ACC112 (cell line): ENCODE data around the gene NPAS2.

Experiments
- H2AFZ ChIP-seq: fragments of 200-600 bp; sonication (generic); one replicate; pipeline ENCODE4 v1.6.0; 2017; ENCODE audit warnings: antibody characterized with exemption, low read length; ENCODE audit not compliant: unreplicated experiment
- H3K27ac ChIP-seq: fragments of 200-600 bp; sonication (generic); 2 replicates; pipeline ENCODE4 v1.5.1; 2014; ENCODE audit warnings: low read depth, mild to moderate bottlenecking, antibody characterized with exemption, low read length, moderate library complexity
- H3K27me3 ChIP-seq: fragments of 200-600 bp; sonication (generic); 2 replicates; pipeline ENCODE4 v1.6.1; 2014; ENCODE audit warnings: mild to moderate bottlenecking, antibody characterized with exemption, low read length, moderate library complexity, mixed read lengths; ENCODE audit not compliant: insufficient read depth
- H3K36me3 ChIP-seq: fragments of 200-600 bp; sonication (generic); 2 replicates; pipeline ENCODE4 v1.6.1; 2016; ENCODE audit warnings: mild to moderate bottlenecking, antibody characterized with exemption, low read length, moderate library complexity, mixed read lengths; ENCODE audit not compliant: insufficient read depth
- H3K4me1 ChIP-seq: fragments of 200-600 bp; sonication (generic); one replicate; pipeline ENCODE4 v1.6.1; 2016; ENCODE audit warnings: low read length, mixed read lengths; ENCODE audit not compliant: insufficient read depth, unreplicated experiment, control insufficient read depth
- H3K4me3 ChIP-seq: fragments of 200-600 bp; sonication (generic); 2 replicates; pipeline ENCODE4 v1.5.1; 2014; ENCODE audit warnings: mild to moderate bottlenecking, low read depth, low read length
- H3K79me2 ChIP-seq: fragments of 200-600 bp; sonication (generic); one replicate; pipeline ENCODE4 v1.6.0; 2016; ENCODE audit warnings: low read length; ENCODE audit not compliant: control insufficient read depth, unreplicated experiment, insufficient read depth

NPAS2 gene

GRCh38 chr2:100812116-100812515 is 7.8 kb upstream of the NPAS2 start:
- H2AFZ ChIP-seq = no peak overlapping the region

GRCh38 chr2:100812573-100812972 is 7.4 kb upstream of the NPAS2 start:
- peaks cover 15% of the 10 kb centered on the region for H3K4me1 ChIP-seq
- H3K4me3 ChIP-seq = no peak overlapping the region
- no peaks in the 10 kb centered on the region for H3K36me3 ChIP-seq
- no peak overlapping the region for H2AFZ ChIP-seq
- no peak overlapping the region for H3K27ac ChIP-seq
- no peaks in the 10 kb centered on the region; the same call in 1 of the 2 replicates for H3K27me3 ChIP-seq
- H3K79me2 ChIP-seq = no peaks in the 10 kb centered on the region

More at GRCh38 chr2:100812116-100812515, 7.8 kb upstream of the NPAS2 start:
- peaks cover 11% of the 10 kb centered on the region for H3K4me1 ChIP-seq
- H3K36me3 ChIP-seq = no peaks in the 10 kb centered on the region
- no peaks in the 10 kb centered on the region for H3K79me2 ChIP-seq
- no peak overlapping the region for H3K27ac ChIP-seq
- H3K4me3 ChIP-seq = no peak overlapping the region
- no peaks in the 10 kb centered on the region; the same call in 1 of the 2 replicates for H3K27me3 ChIP-seq

GRCh38 chr2:100813527-100813926 is 6.4 kb upstream of the NPAS2 start:
- Histone ChIP-seq H3K27ac (no peak overlapping the region; the same call in 1 of the 2 replicates), H3K4me1 (peaks cover 22% of the 10 kb centered on the region), H3K27me3 (no peaks in the 10 kb centered on the region; the same call in 1 of the 2 replicates), H3K4me3 (no peak overlapping the region), H2AFZ (no peak overlapping the region), H3K36me3 (no peaks in the 10 kb centered on the region), H3K79me2 (no peaks in the 10 kb centered on the region)

GRCh38 chr2:100814043-100814442 is 5.9 kb upstream of the NPAS2 start:
- no peaks in the 10 kb centered on the region; the same call in 1 of the 2 replicates for H3K27me3 ChIP-seq

GRCh38 chr2:100814453-100814852 is 5.5 kb upstream of the NPAS2 start:
- Histone ChIP-seq H3K27me3 (no peaks in the 10 kb centered on the region; the same call in 1 of the 2 replicates), H3K27ac (no peak overlapping the region), H2AFZ (no peak overlapping the region), H3K79me2 (no peaks in the 10 kb centered on the region), H3K4me1 (peaks cover 22% of the 10 kb centered on the region), H3K4me3 (no peak overlapping the region), H3K36me3 (no peaks in the 10 kb centered on the region)

More at GRCh38 chr2:100814043-100814442, 5.9 kb upstream of the NPAS2 start:
- H3K27ac ChIP-seq = no peak overlapping the region
- H3K36me3 ChIP-seq = no peaks in the 10 kb centered on the region
- peaks cover 22% of the 10 kb centered on the region for H3K4me1 ChIP-seq
- no peak overlapping the region for H2AFZ ChIP-seq
- no peaks in the 10 kb centered on the region for H3K79me2 ChIP-seq
- no peak overlapping the region for H3K4me3 ChIP-seq

GRCh38 chr2:100817388-100817985 is 2.5 kb upstream of the NPAS2 start:
- peak overlapping the region; percentile 91 for H3K4me3 ChIP-seq
- H2AFZ ChIP-seq = no peak overlapping the region

GRCh38 chr2:100818003-100818605 is 1.8 kb upstream of the NPAS2 start:
- Histone ChIP-seq H3K4me3 (peak overlapping the region; percentile 91), H3K4me1 (peaks cover 39% of the 10 kb centered on the region), H3K79me2 (peaks cover 25% of the 10 kb centered on the region), H3K27ac (peak overlapping the region; percentile 86), H3K36me3 (no peaks in the 10 kb centered on the region), H3K27me3 (no peaks in the 10 kb centered on the region), H2AFZ (peak overlapping the region; percentile 64)

More at GRCh38 chr2:100817388-100817985, 2.5 kb upstream of the NPAS2 start:
- Histone ChIP-seq H3K79me2 (peaks cover 19% of the 10 kb centered on the region), H3K27me3 (no peaks in the 10 kb centered on the region; the same call in 1 of the 2 replicates), H3K27ac (peak overlapping the region; percentile 86), H3K36me3 (no peaks in the 10 kb centered on the region), H3K4me1 (peaks cover 35% of the 10 kb centered on the region)

GRCh38 chr2:100818606-100819369 is 1.2 kb upstream of the NPAS2 start:
- peaks cover 32% of the 10 kb centered on the region for H3K79me2 ChIP-seq
- H3K27ac ChIP-seq = peak overlapping the region; percentile 86
- H3K4me3 ChIP-seq = peak overlapping the region; percentile 91
- H3K27me3 ChIP-seq = no peaks in the 10 kb centered on the region
- no peaks in the 10 kb centered on the region for H3K36me3 ChIP-seq
- peak overlapping the region; percentile 64 for H2AFZ ChIP-seq
- peaks cover 33% of the 10 kb centered on the region for H3K4me1 ChIP-seq

GRCh38 chr2:100820273-100820522 is 259 bp downstream of the NPAS2 start:
- H3K4me3 ChIP-seq = peak overlapping the region; percentile 91
- peak overlapping the region; percentile 2 for H2AFZ ChIP-seq
- H3K79me2 ChIP-seq = peaks cover 36% of the 10 kb centered on the region
- H3K27me3 ChIP-seq = no peaks in the 10 kb centered on the region
- H3K27ac ChIP-seq = no peak overlapping the region; the same call in 1 of the 2 replicates
- no peaks in the 10 kb centered on the region for H3K36me3 ChIP-seq
- H3K4me1 ChIP-seq = peaks cover 29% of the 10 kb centered on the region

- Histone ChIP-seq H3K79me2 (peaks cover 39% of the 10 kb centered on the region), H3K27ac (no peak overlapping the region; the same call in 1 of the 2 replicates), H3K27me3 (no peaks in the 10 kb centered on the region), H3K4me1 (peaks cover 29% of the 10 kb centered on the region), H3K4me3 (peak overlapping the region; percentile 91), H3K36me3 (no peaks in the 10 kb centered on the region), H2AFZ (peak overlapping the region; percentile 2)
Observed at GRCh38 chr2:100820523-100821254, 750 bp downstream of the NPAS2 start.
